KMS-11 (cell line): ENCODE measurements around the gene PRKCH.

ENCODE experiments used
- H2AFZ ChIP-seq: fragments of 200-600 bp; sonication (generic); 2 replicates; pipeline ENCODE4 v1.6.1; 2016; ENCODE audit warnings: antibody characterized with exemption, mixed run types, low read depth
- H3K27ac ChIP-seq: fragments of 200-600 bp; sonication (generic); 2 replicates; pipeline ENCODE4 v1.6.1; 2016; ENCODE audit warnings: mild to moderate bottlenecking, mixed run types
- H3K27me3 ChIP-seq: fragments of 200-600 bp; sonication (generic); 2 replicates; pipeline ENCODE4 v1.6.1; 2017; ENCODE audit warnings: mild to moderate bottlenecking, low read depth, mixed run types, moderate library complexity; ENCODE audit not compliant: insufficient read depth
- H3K36me3 ChIP-seq: fragments of 200-600 bp; sonication (generic); 2 replicates; pipeline ENCODE4 v1.6.1; 2017; ENCODE audit warnings: mild to moderate bottlenecking, mixed run types; ENCODE audit not compliant: insufficient read depth
- H3K4me1 ChIP-seq: fragments of 200-600 bp; sonication (generic); 2 replicates; pipeline ENCODE4 v1.6.1; 2016; ENCODE audit warnings: mild to moderate bottlenecking, low read depth, mixed run types; ENCODE audit not compliant: poor library complexity, severe bottlenecking
- H3K4me2 ChIP-seq: fragments of 200-600 bp; sonication (generic); 2 replicates; pipeline ENCODE4 v1.7.0; 2016; ENCODE audit warnings: mild to moderate bottlenecking, mixed run types
- H3K4me3 ChIP-seq: fragments of 200-600 bp; sonication (generic); IDR thresholded peaks from 2 replicates; pipeline ENCODE4 v1.6.1; 2017; ENCODE audit warnings: low read depth, low read length, mixed read lengths; ENCODE audit not compliant: insufficient read depth
- H3K79me2 ChIP-seq: fragments of 200-600 bp; sonication (generic); 2 replicates; pipeline ENCODE4 v1.6.1; 2016; ENCODE audit warnings: low read depth, mixed run types; ENCODE audit not compliant: insufficient read depth
- H3K9ac ChIP-seq: fragments of 200-600 bp; sonication (generic); 2 replicates; pipeline ENCODE4 v1.6.1; 2016; ENCODE audit warnings: mild to moderate bottlenecking, mixed run types
- H4K20me1 ChIP-seq: fragments of 200-600 bp; sonication (generic); 2 replicates; pipeline ENCODE4 v1.6.1; 2016; ENCODE audit warnings: mild to moderate bottlenecking, mixed run types; ENCODE audit not compliant: insufficient read depth
- TF ChIP-seq, protein P1 (sequence below): fragments of 200-600 bp; sonication (generic); conservative IDR thresholded peaks from 2 replicates; pipeline ENCODE4 v1.6.1; 2017; ENCODE audit warnings: low read depth, mild to moderate bottlenecking, antibody characterized with exemption, low read length, moderate library complexity, mixed read lengths

PRKCH gene

DNA sequence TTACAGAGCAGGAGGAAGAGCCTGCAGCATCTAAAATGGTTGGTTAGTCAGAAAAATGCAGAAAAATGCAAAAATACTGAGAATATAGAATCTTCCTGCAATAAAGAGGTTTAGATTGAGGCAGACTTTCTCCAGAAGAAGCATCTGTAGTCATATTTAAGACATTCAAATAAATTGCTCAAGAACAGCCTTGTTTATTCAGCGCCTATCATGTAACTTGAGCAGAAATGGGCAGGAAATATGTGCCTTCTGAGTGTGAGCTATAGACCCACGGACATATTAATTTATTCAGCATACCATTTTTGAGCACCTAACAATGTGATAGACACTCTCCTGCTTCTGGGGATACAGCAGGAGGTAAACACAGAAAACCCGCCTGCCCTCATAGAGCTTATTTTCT, 272.0 kb downstream of the PRKCH start:
- H3K79me2 ChIP-seq, result no peaks in the 10 kb centered on the region

DNA sequence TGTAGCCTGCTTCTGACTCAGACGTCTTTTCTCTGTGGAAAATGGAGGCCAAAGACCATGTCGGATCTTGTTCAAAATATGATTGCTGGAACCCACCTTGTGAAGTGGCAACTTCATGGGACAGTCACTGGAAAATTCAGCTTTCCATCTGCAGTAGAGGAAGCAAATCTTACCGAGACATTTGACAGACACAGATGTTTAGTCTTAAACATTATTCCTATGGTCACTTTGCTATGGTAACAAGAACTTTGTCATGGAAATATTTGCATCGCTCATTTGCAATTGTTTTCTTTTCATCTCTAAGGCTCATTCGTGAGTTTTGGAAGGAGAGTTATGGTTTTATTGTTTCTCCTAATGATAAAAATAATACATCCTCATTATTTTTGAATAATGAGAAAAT, 275.6 kb downstream of the PRKCH start:
- H3K4me3 ChIP-seq, result no peak overlapping the region
- no peaks in the 10 kb centered on the region for H3K4me1 ChIP-seq
- H3K4me2 ChIP-seq, result no peak overlapping the region
- H3K36me3 ChIP-seq, result no peaks in the 10 kb centered on the region
- no peak overlapping the region for H2AFZ ChIP-seq
- no peak overlapping the region for H3K9ac ChIP-seq
- TF ChIP-seq, protein P1, sequence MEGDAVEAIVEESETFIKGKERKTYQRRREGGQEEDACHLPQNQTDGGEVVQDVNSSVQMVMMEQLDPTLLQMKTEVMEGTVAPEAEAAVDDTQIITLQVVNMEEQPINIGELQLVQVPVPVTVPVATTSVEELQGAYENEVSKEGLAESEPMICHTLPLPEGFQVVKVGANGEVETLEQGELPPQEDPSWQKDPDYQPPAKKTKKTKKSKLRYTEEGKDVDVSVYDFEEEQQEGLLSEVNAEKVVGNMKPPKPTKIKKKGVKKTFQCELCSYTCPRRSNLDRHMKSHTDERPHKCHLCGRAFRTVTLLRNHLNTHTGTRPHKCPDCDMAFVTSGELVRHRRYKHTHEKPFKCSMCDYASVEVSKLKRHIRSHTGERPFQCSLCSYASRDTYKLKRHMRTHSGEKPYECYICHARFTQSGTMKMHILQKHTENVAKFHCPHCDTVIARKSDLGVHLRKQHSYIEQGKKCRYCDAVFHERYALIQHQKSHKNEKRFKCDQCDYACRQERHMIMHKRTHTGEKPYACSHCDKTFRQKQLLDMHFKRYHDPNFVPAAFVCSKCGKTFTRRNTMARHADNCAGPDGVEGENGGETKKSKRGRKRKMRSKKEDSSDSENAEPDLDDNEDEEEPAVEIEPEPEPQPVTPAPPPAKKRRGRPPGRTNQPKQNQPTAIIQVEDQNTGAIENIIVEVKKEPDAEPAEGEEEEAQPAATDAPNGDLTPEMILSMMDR, result no peak
- no peak overlapping the region for H3K27ac ChIP-seq
- no peaks in the 10 kb centered on the region for H4K20me1 ChIP-seq
- no peaks in the 10 kb centered on the region for H3K27me3 ChIP-seq
- H3K79me2 ChIP-seq, result no peaks in the 10 kb centered on the region

More for the DNA sequence above, 272.0 kb downstream of the PRKCH start:
- Histone ChIP-seq H3K4me2 (no peak overlapping the region), H3K4me3 (no peak overlapping the region), H2AFZ (no peak overlapping the region), H4K20me1 (no peaks in the 10 kb centered on the region), H3K27me3 (no peaks in the 10 kb centered on the region), H3K27ac (no peak overlapping the region), H3K9ac (no peak overlapping the region), H3K36me3 (no peaks in the 10 kb centered on the region), H3K4me1 (no peaks in the 10 kb centered on the region)
- TF ChIP-seq, protein P1, result no peak

DNA sequence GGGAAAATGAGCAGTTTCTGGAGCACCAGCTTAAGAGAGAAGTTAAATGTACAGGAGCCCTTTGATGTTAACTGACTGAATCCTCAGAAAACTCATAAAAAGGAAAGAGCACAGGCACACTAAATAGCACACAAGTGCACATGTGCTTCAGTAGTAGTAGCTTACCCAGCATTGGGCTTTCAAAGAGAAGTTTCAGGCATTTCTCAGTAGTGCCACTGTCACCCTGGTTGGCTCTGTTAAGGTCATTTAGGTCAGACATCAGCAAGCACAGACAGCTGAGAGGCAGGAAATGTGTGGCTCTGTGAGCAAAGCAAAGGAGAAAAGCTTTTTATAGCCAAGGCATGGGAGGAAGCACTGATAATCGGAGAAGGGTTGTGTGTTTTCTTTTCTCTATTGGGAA, 277.6 kb downstream of the PRKCH start:
- Histone ChIP-seq H3K27ac (no peak overlapping the region), H3K36me3 (no peaks in the 10 kb centered on the region), H3K4me3 (no peak overlapping the region), H4K20me1 (no peaks in the 10 kb centered on the region), H2AFZ (no peak overlapping the region), H3K79me2 (no peaks in the 10 kb centered on the region), H3K4me2 (no peak overlapping the region), H3K9ac (no peak overlapping the region), H3K27me3 (no peaks in the 10 kb centered on the region), H3K4me1 (no peaks in the 10 kb centered on the region)
- TF ChIP-seq, protein P1, result no peak

DNA sequence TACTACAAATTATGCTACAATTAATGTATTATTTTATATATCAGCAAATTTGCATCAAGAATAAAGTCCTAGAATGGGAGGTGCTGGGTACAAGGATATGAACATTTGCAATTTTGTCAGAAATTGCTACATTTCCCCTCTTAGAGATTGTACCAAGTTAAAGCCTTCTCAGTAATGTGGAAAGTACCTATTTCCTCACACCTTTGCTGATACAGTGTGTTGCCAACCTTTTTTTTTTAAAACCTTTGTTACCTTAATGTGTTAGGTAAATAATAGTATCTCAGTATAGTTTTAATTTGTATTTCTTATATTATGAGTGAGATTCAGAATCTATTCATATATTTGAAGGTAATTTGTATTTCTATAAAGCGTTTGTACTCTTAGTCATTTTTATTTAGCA, 278.6 kb downstream of the PRKCH start:
- Histone ChIP-seq H3K9ac (no peak overlapping the region), H3K4me1 (no peaks in the 10 kb centered on the region), H3K4me2 (no peak overlapping the region), H3K36me3 (no peaks in the 10 kb centered on the region), H4K20me1 (no peaks in the 10 kb centered on the region), H3K4me3 (no peak overlapping the region), H3K79me2 (no peaks in the 10 kb centered on the region), H3K27ac (no peak overlapping the region), H3K27me3 (no peaks in the 10 kb centered on the region), H2AFZ (no peak overlapping the region)
- TF ChIP-seq, protein P1, result no peak
